Testis (tissue), 2 donors: ENCODE measurements around the gene PRPF6.

Experiments
- CTCF ChIP-seq, 3 experiments: fragments of 450-650 bp in 2 of 3; fragments of 200-600 bp in 1 of 3; sonication (generic) in 1 of 3; IDR thresholded peaks; one replicate each; pipeline ENCODE4 v1.5.1; 2016 to 2019; ENCODE audit warnings: antibody characterized with exemption in 3 of 3, mild to moderate bottlenecking in 2 of 3, moderate library complexity in 1 of 3
- POLR2A ChIP-seq: fragments of 450-650 bp; IDR thresholded peaks from one replicate; pipeline ENCODE4 v1.6.1; 2017; ENCODE audit warnings: antibody characterized with exemption, mild to moderate bottlenecking, moderate library complexity

GRCh38 chr20:64005394-64005793 lies 24.5 kb downstream of the PRPF6 start:
- TF ChIP-seq CTCF (IDR thresholded peaks at IDR 0.05) (no peak), POLR2A (no peak)
